Heart right ventricle (tissue), 16 donors: ENCODE measurements around the gene ANXA1. TPM values are rescaled to one million over a fixed set of nuclear protein-coding genes. Genes with fewer than 3 reads are reported as not detected.

Experiments used
- ATAC-seq, 8 donors: fragments of 200-7000 bp; cut with Tn5 transposase; one replicate each; pipeline ENCODE4 v1.9.1; 2020; ENCODE audit warnings: mild to moderate bottlenecking in 8 of 8, moderate library complexity in 8 of 8, moderate number of reproducible peaks in 1 of 8
- DNase-seq, 2 donors: peaks; one replicate each; pipeline ENCODE4 v3.0.0-alpha.2; 2020
- H3K27ac ChIP-seq, 10 donors: fragments of 200-600 bp; sonication (generic) in 2 of 10; one replicate each; pipeline versions ENCODE4 v1.5.0 to v1.8.0; 2020 to 2022; ENCODE audit warnings: mild to moderate bottlenecking in 3 of 10
- H3K27me3 ChIP-seq, 7 donors: fragments of 200-600 bp; one replicate each; pipeline ENCODE4 v1.8.0; 2021 to 2022; ENCODE audit warnings: mild to moderate bottlenecking in 2 of 7
- H3K36me3 ChIP-seq, 9 donors: fragments of 200-600 bp; sonication (generic) in 1 of 9; one replicate each; pipeline versions ENCODE4 v1.5.0 to v1.8.0; 2020 to 2022; ENCODE audit warnings: mild to moderate bottlenecking in 2 of 9
- H3K4me1 ChIP-seq, 9 donors: fragments of 200-600 bp; sonication (generic) in 1 of 9; one replicate each; pipeline versions ENCODE4 v1.5.0 to v1.8.0; 2020 to 2022; ENCODE audit warnings: mild to moderate bottlenecking in 4 of 9
- H3K4me3 ChIP-seq, 10 donors: fragments of 200-600 bp; sonication (generic) in 2 of 10; one replicate each; pipeline versions ENCODE4 v1.5.0 to v1.8.0; 2020 to 2022; ENCODE audit warnings: mild to moderate bottlenecking in 7 of 10, moderate library complexity in 2 of 10
- H3K9me3 ChIP-seq, 11 donors: fragments of 200-600 bp in 10 of 11; sonication (generic) in 2 of 11; one replicate each; pipeline versions ENCODE4 v1.5.0 to v1.8.0; 2013 to 2022; ENCODE audit warnings: mild to moderate bottlenecking in 2 of 11, control low read depth in 1 of 11, moderate library complexity in 1 of 11
- CTCF ChIP-seq, 9 donors: fragments of 200-600 bp; sonication (generic) in 2 of 9; IDR thresholded peaks; one replicate each; pipeline versions ENCODE4 v1.5.0 to v1.8.0; 2021 to 2022; ENCODE audit warnings: antibody characterized with exemption in 9 of 9, mild to moderate bottlenecking in 5 of 9, moderate library complexity in 1 of 9
- WGBS, 2 donors: extraction: QIAGEN DNeasy Blood & Tissue Kit; methylation state at CpG; one replicate each; pipeline ENCODE4 v1.1.7; 2013; ENCODE audit warnings: inconsistent platforms in 1 of 2; 5-methylcytosine and 5-hydroxymethylcytosine counted together
- intact Hi-C, 10 donors: fragments of 100-400 bp; cut with DNase I; formaldehyde crosslinking; loops; one replicate each; pipeline versions ENCODE4 v1.11.1 to v1.14.2; 2022
- polyA plus RNA-seq, 2 donors: library from polyadenylated mRNA; stranded (reverse); fragments of 200-250 nt; gene quantifications; one replicate each; pipeline ENCODE4 v1.2.3, GENCODE V29; 2013
- total RNA-seq, 10 donors: library from RNA; stranded (reverse); fragmentation: NEBNext Ultra II Directional in 3 of 10; extraction: Animal tissue kit (Norgen Biotek cat#: 25700) in 3 of 10; gene quantifications; one replicate each; pipeline versions ENCODE4 v1.2.1 to v1.2.4, GENCODE V29; 2021 to 2023
- donor health status: Arrhythmogenic right ventricular cardiomyopathy.
- donor health status: ischemic (EF 13 %, LVEDD 7.1; RV severe dilation, severe dysfunction).
- donor health status: healthy with polysubstance abuse.
- donor health status: DM: no; HTN: yes; CAD: no.
- donor health status: DM: no; HTN: no; CAD: no.
- donor health status: ischemic (EF 25% LVEDD 6.9; RV normal size, moderate dysfunction).
- donor health status: ischemic (EF 25% LVEDD 5.7; RV mildly dilated, moderate dysfunction).
- donor health status: healthy.
- donor health status: DM: yes; HTN: yes; CAD: no.
- donor health status: Ischemic cardiomyopathy.
- donor health status: ischemic (EF 35%, LVEDD 5.7; RV mildly dilated, moderate dysfunction).
- donor health status: nonischemic (EF 11% LVEDD 7.7; RV severe dilation, severe dysfunction).
- donor health status: DM: yes; HTN: yes; CAD: no.
- donor health status: PGD.
- donor health status: ischemic (EF 29% LVEDD 5.4; RV normal size, mild dysfunction).
- donor health status: nonischemic (EF 23%, LVEDD 6.1; RV moderate dilation, normal function).

Gene ANXA1
- total and polyA plus RNA-seq, 12 donors, result 21.1 to 126 (median 40.7) TPM

DNA sequence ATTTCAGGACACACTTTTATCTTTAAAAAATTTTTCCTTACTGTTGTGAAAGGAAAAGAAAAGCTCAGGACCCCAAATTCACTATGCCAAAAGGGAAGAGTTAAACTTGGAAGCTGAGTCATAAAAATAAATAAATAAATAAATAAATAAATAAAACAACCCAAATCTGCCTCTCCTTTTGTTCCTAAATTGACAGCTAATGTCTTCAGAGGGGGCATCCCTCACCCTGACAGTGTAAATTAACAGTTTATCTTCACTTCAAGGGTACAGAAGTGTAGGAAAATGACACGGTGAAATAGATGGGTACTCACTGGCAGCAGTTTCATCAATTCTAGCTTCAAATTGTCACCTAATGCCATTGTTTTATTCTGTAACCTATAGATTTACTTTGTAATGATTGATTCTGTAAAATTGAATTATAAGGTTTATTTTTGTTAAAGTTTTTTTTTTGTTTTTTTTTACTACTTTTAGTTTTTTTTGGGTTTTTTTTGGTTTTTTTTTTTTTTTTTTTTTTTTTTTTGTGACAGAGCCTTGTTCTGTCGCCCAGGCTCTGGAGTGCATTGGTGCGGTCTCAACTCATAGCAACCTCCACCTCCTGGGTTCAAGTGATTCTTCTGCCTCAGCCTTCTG is 18.5 kb upstream of the ANXA1 start:
- WGBS, 2 donors, result 70 to 84% methylated on average over 3 of the region's 3 CpGs
- ATAC-seq (peak in 2 of 8 donors; percentile 20 to 41), DNase-seq (no peak)
- intact Hi-C loops, result loop anchor here in 2 of 10 donors (2.0 to 5.0 kb wide), 2 partner anchors 20 to 49 kb away; no protein-coding TSS in a partner anchor
- H3K36me3 ChIP-seq, result no peaks in the 10 kb centered on the region
- H3K4me1 ChIP-seq, result peaks cover 0 to 31% (median 12%) of the 10 kb centered on the region in 9 donors
- TF ChIP-seq CTCF (IDR thresholded peaks at IDR 0.05), result no peak
- no peaks in the 10 kb centered on the region for H3K27me3 ChIP-seq
- peak overlapping the region in 7 of 10 donors; percentile 31 to 64 (median 55) for H3K4me3 ChIP-seq
- peak overlapping the region in 8 of 10 donors; percentile 72 to 91 (median 83) for H3K27ac ChIP-seq
- H3K9me3 ChIP-seq, result no peaks in the 10 kb centered on the region

DNA sequence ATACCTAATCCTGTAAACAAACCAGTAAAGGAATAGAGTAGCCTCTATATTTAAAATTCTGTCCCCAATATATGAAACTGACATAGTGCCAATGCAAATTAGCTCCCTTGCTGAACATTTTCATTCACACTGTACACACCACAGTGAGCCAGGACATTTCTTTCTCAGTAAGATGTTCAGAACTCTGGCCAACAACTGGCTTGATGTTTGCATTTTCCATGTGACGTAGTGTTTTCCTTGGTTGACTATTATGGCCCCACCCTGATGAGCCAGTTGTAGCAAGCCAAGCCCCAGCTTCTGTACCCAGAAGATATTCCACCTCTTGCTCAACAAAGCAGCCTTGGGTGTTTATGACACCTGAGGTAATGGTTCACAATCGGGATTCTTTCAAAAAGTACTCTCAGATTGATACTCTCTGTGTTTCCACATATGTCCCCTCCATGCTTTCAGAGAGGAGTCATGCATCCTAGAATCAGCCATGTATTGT is 17.7 kb upstream of the ANXA1 start:
- TF ChIP-seq CTCF (IDR thresholded peaks at IDR 0.05), result no peak
- Histone ChIP-seq H3K27me3 (no peaks in the 10 kb centered on the region), H3K4me3 (no peak overlapping the region), H3K9me3 (no peaks in the 10 kb centered on the region), H3K27ac (peak overlapping the region in 4 of 10 donors; percentile 2 to 32 (median 6)), H3K4me1 (peaks cover 0 to 39% (median 12%) of the 10 kb centered on the region in 9 donors), H3K36me3 (no peaks in the 10 kb centered on the region)
- peak in 1 of 8 donors; percentile 45 for ATAC-seq
- no peak for DNase-seq
- intact Hi-C loops, result loop anchor here in 2 of 10 donors (2.0 to 5.0 kb wide), 2 partner anchors 19 to 48 kb away; no protein-coding TSS in a partner anchor
- 70 to 80% methylated on average over 2 of the region's 2 CpGs for WGBS, 2 donors

GRCh38 chr9:73135394-73135793 is 16.3 kb upstream of the ANXA1 start:
- H3K27ac ChIP-seq, result no peak overlapping the region
- TF ChIP-seq CTCF (IDR thresholded peaks at IDR 0.05), result no peak
- H3K4me1 ChIP-seq, result peaks cover 0 to 40% (median 12%) of the 10 kb centered on the region in 9 donors
- no peak overlapping the region for H3K4me3 ChIP-seq
- H3K27me3 ChIP-seq, result no peaks in the 10 kb centered on the region
- no peaks in the 10 kb centered on the region for H3K36me3 ChIP-seq
- DNase-seq, result no peak
- H3K9me3 ChIP-seq, result no peaks in the 10 kb centered on the region
- ATAC-seq, result no peak
- intact Hi-C loops, result no loop called here

DNA sequence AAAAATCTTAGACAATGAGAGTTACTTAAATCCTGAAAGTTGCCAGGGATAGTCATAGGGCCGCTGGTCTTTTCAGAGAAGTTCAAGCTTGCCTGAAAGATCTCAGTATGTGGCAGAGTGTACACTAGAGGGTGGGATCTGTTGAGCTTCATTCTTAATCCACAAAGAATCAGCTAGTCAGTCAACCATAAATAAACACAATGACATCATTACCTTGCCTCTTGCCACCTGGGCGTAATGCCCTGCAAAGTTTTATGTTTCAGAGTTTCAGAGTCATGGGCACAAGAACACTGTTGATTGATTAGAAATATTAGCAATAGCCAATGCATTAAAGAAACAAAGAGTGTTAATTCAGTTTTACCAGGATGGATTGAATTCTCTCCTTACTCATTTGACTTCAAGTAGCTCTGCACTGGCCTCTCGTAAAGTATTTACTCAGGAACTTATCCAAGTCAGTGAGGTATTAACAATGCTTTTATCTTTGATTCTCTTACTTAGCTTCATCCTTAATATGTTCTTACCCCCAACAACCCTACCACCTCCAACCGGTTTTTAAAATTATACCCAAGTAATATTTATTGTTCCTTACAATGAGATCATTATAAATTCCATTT is 14.3 kb upstream of the ANXA1 start:
- H3K4me1 ChIP-seq, result peaks cover 0 to 38% (median 7%) of the 10 kb centered on the region in 9 donors
- intact Hi-C loops, result no loop called here
- WGBS, 2 donors, result 75 to 80% methylated on average over 4 of the region's 4 CpGs
- no peak for DNase-seq
- H3K36me3 ChIP-seq, result no peaks in the 10 kb centered on the region
- no peaks in the 10 kb centered on the region for H3K9me3 ChIP-seq
- TF ChIP-seq CTCF (IDR thresholded peaks at IDR 0.05), result no peak
- ATAC-seq, result no peak
- H3K27me3 ChIP-seq, result no peaks in the 10 kb centered on the region
- H3K4me3 ChIP-seq, result no peak overlapping the region
- H3K27ac ChIP-seq, result no peak overlapping the region
